GM23338 (cell line): Measurements from ENCODE around the gene MRGPRF. TPM values are rescaled to one million over a fixed set of nuclear protein-coding genes. Genes with fewer than 3 reads are reported as not detected.

Source experiments
- ATAC-seq: fragments of 200-7000 bp; cut with Tn5 transposase; 3 replicates; pipeline ENCODE4 v1.9.1; 2020
- DNase-seq: peaks from one replicate; pipeline ENCODE4 v3.0.0-alpha.2; 2015; ENCODE audit warnings: low spot score
- H2AFZ ChIP-seq: fragments of 200-600 bp; sonication (generic); 2 replicates; pipeline ENCODE4 v1.8.0; 2016; ENCODE audit warnings: antibody characterized with exemption, mild to moderate bottlenecking, moderate library complexity
- H3F3A ChIP-seq: fragments of 200-600 bp; sonication (generic); replicated peaks from 2 replicates; pipeline ENCODE4 v1.8.0; 2017; ENCODE audit warnings: antibody characterized with exemption, mixed run types, low read depth
- H3K27ac ChIP-seq: fragments of 200-600 bp; sonication (generic); 2 replicates; pipeline ENCODE4 v1.6.1; 2016; ENCODE audit warnings: low read depth
- H3K27me3 ChIP-seq: fragments of 200-600 bp; sonication (generic); 2 replicates; pipeline ENCODE4 v1.8.0; 2016; ENCODE audit warnings: mild to moderate bottlenecking, mixed run types, moderate library complexity; ENCODE audit not compliant: insufficient read depth
- H3K36me3 ChIP-seq: fragments of 200-600 bp; sonication (generic); 2 replicates; pipeline ENCODE4 v1.8.0; 2016; ENCODE audit warnings: mild to moderate bottlenecking; ENCODE audit not compliant: insufficient read depth
- H3K4me1 ChIP-seq: fragments of 200-600 bp; sonication (generic); 2 replicates; pipeline ENCODE4 v1.8.0; 2016; ENCODE audit warnings: mild to moderate bottlenecking, moderate library complexity; ENCODE audit not compliant: insufficient read depth
- H3K4me2 ChIP-seq: fragments of 200-600 bp; sonication (generic); 2 replicates; pipeline ENCODE4 v1.7.1; 2017; ENCODE audit warnings: mixed run types
- H3K4me3 ChIP-seq: fragments of 200-600 bp; sonication (generic); 2 replicates; pipeline ENCODE4 v1.6.1; 2016; ENCODE audit warnings: mixed run types
- H3K79me2 ChIP-seq: fragments of 200-600 bp; sonication (generic); replicated peaks from 2 replicates; pipeline ENCODE4 v1.8.0; 2017; ENCODE audit warnings: mild to moderate bottlenecking; ENCODE audit not compliant: insufficient read depth
- H3K9me2 ChIP-seq: fragments of 200-600 bp; sonication (generic); 2 replicates; pipeline ENCODE4 v1.8.0; 2017; ENCODE audit not compliant: insufficient read depth
- H4K20me1 ChIP-seq: fragments of 200-600 bp; sonication (generic); replicated peaks from 2 replicates; pipeline ENCODE4 v1.8.0; 2017; ENCODE audit warnings: mild to moderate bottlenecking; ENCODE audit not compliant: insufficient read depth
- H3K27ac Mint-ChIP-seq: 2 replicates; pipeline ENCODE4 v1.8.0; 2020; ENCODE audit warnings: inconsistent platforms, mild to moderate bottlenecking, moderate library complexity, mixed read lengths
- H3K27me3 Mint-ChIP-seq: 3 replicates; pipeline ENCODE4 v1.8.0; 2022; ENCODE audit warnings: low read depth, mild to moderate bottlenecking, moderate library complexity, mixed read lengths, inconsistent platforms; ENCODE audit not compliant: insufficient read depth, poor library complexity
- H3K36me3 Mint-ChIP-seq: 3 replicates; pipeline ENCODE4 v1.8.0; 2021; ENCODE audit warnings: low read depth, mild to moderate bottlenecking, inconsistent platforms, moderate library complexity, mixed read lengths
- H3K4me1 Mint-ChIP-seq: 3 replicates; pipeline ENCODE4 v1.8.0; 2020; ENCODE audit warnings: mild to moderate bottlenecking, inconsistent platforms, mixed read lengths
- H3K4me3 Mint-ChIP-seq: 3 replicates; pipeline ENCODE4 v1.8.0; 2021; ENCODE audit warnings: moderate library complexity, mild to moderate bottlenecking, inconsistent platforms, mixed read lengths
- H3K9me3 Mint-ChIP-seq: 3 replicates; pipeline ENCODE4 v1.8.0; 2020; ENCODE audit warnings: moderate library complexity, mild to moderate bottlenecking, inconsistent platforms, mixed read lengths
- CREB1 ChIP-seq: fragments of 250-450 bp; sonication (Bioruptor Pico); IDR thresholded peaks from 2 replicates; pipeline ENCODE4 v1.5.0; 2020; ENCODE audit warnings: low read depth, mild to moderate bottlenecking, moderate library complexity
- CTCF ChIP-seq, 2 experiments: fragments of 200-600 bp in 1 of 2; sonication (generic) in 1 of 2; conservative IDR thresholded peaks; 2 replicates each; pipeline versions ENCODE4 v1.5.1 to v1.6.1; 2016 to 2017; ENCODE audit warnings: antibody characterized with exemption in 2 of 2, low read depth in 2 of 2, mild to moderate bottlenecking in 2 of 2, moderate library complexity in 1 of 2
- POLR2AphosphoS5 ChIP-seq: IDR thresholded peaks from 2 replicates; pipeline ENCODE4 v1.6.1; 2016; ENCODE audit warnings: antibody characterized with exemption, low read depth
- STAT1 ChIP-seq: IDR thresholded peaks from one replicate; pipeline ENCODE4 v1.6.1; 2016; ENCODE audit warnings: antibody characterized with exemption; ENCODE audit not compliant: unreplicated experiment
- ZNF331 ChIP-seq: fragments of 250-450 bp; sonication (Bioruptor Pico); IDR thresholded peaks from 2 replicates; pipeline ENCODE4 v1.5.0; 2020; ENCODE audit warnings: low read depth, mild to moderate bottlenecking, moderate library complexity
- ZNF462 ChIP-seq: fragments of 250-450 bp; sonication (Bioruptor Pico); IDR thresholded peaks from 2 replicates; pipeline ENCODE4 v1.5.0; 2020; ENCODE audit warnings: mild to moderate bottlenecking, moderate library complexity
- polyA plus RNA-seq: library from polyadenylated mRNA; unstranded; fragments of >200 nt; fragmentation: Nextera tagmentation; extraction: Ambion mirVana; gene quantifications from 2 replicates; pipeline ENCODE4 v1.2.1, GENCODE V29; 2016
- total RNA-seq: library from RNA; depleted of rRNA; stranded (reverse); fragments of >200 nt; shearing (Covaris generic); gene quantifications from 2 replicates; pipeline ENCODE4 v1.2.3, GENCODE V29; 2014

Gene MRGPRF
- total and polyA plus RNA-seq, 2 experiments from 2014 or later = 3.3 to 9.0 TPM

GRCh38 chr11:68987211-68987610 is 25.8 kb downstream of the MRGPRF start:
- H2AFZ ChIP-seq = no peak overlapping the region
- no peak for ATAC-seq
- no peaks in the 10 kb centered on the region for H3K4me1 Mint-ChIP-seq
- H3K79me2 ChIP-seq = no peaks in the 10 kb centered on the region
- no peak overlapping the region for H3K27ac Mint-ChIP-seq
- H3K4me3 ChIP-seq = no peak overlapping the region
- H3K9me3 Mint-ChIP-seq = peaks cover 17% of the 10 kb centered on the region
- peaks cover 6% of the 10 kb centered on the region for H3K27me3 Mint-ChIP-seq
- no peaks in the 10 kb centered on the region for H3F3A ChIP-seq
- no peak overlapping the region for H3K27ac ChIP-seq
- H3K4me2 ChIP-seq = no peak overlapping the region
- H3K36me3 Mint-ChIP-seq = no peaks in the 10 kb centered on the region
- no peaks in the 10 kb centered on the region for H3K36me3 ChIP-seq
- no peak for DNase-seq
- H4K20me1 ChIP-seq = no peaks in the 10 kb centered on the region
- H3K4me3 Mint-ChIP-seq = no peak overlapping the region
- no peaks in the 10 kb centered on the region for H3K4me1 ChIP-seq
- no peaks in the 10 kb centered on the region for H3K27me3 ChIP-seq
- TF ChIP-seq POLR2AphosphoS5 = no peak
- no peak for TF ChIP-seq CREB1 (CRISPR knock-in tag)
- no peak for TF ChIP-seq ZNF462 (CRISPR knock-in tag)
- no peak for TF ChIP-seq STAT1
- no peak for TF ChIP-seq CTCF (conservative IDR thresholded peaks at IDR 0.05; ENCODE audit: low read depth in 2 of 2)
- TF ChIP-seq ZNF331 (CRISPR knock-in tag) = no peak
- no peaks in the 10 kb centered on the region for H3K9me2 ChIP-seq
